ENCODE results near the gene GEMIN2.
"Not testable (repeated sequence)": the region's sequence is repeated elsewhere in the genome, so short reads cannot be mapped to it uniquely, and the experiment has no call there.

GEMIN2 gene

DNA sequence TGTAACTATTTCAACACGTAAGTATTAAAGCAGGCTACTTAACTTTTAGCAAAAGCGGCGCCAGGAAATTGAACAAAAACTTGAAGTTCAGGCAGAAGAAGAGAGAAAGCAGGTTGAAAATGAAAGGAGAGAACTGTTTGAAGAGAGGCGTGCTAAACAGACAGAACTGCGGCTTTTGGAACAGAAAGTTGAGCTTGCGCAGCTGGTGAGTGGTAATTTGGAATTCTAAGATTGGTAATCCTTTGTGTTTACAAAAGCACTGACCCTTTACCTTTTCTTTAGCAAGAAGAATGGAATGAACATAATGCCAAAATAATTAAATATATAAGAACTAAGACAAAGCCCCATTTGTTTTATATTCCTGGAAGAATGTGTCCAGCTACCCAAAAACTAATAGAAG is 64.9 kb downstream of the GEMIN2 start:
- no peak for DNase-seq

- no peak for DNase-seq
Observed at GRCh38 chr14:39180553-39180952, 66.4 kb downstream of the GEMIN2 start.

- DNase-seq: no peak
Observed at GRCh38 chr14:39181026-39181692, 67.0 kb downstream of the GEMIN2 start.

DNA sequence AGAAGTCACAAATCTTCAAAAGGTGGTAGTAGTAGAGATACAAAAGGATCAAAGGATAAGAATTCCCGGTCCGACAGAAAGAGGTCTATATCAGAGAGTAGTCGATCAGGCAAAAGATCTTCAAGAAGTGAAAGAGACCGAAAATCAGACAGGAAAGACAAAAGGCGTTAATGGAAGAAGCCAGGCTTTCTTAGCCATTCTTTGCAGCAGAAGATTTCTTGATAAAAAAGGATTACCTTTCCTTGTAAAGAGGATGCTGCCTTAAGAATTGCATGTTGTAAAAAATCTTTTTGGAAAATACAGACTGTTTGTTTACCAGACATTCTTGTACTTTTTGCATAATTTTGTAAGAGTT is 67.5 kb downstream of the GEMIN2 start:
- DNase-seq: no peak

DNA sequence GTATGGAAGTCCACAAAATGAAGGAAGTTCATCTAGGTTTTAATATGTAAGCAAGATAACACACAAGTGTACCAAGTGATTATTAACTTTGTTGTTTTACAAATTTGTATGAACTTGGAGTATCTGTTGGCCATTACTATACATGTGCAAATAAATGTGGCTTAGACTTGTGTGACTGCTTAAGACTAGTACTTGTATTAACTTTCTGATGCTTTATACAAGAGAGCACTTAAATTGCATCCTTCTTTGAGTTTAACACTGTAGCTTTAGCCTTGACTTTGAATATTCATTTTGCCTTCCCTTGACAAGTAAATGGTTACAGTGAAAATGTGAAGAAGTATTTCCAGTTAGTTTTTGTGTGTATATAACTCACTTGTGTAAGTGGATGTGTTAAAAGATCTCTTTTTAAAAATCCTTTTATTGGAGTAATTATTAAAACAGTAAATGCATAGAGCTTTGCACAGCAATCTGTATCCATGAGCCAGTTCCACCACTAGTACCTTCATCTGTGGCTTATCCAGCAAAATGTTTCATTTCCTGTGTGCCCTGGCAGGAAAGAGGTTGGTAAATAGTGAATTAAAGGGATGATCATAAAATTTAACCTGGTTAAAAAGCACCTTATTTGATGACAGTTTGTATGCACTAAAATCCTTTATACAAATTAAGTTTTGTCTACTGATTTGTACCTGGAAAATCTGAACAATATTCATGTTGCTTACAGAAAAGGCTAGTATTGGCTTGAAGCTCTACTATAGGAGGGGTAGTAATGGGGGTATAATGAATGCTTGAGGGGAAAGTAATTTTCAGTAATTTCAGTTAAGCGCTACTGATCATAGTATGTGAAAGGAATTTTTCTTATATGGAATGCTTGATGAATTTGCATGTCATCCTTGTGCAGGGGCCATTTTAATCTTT is 68.9 kb downstream of the GEMIN2 start:
- DNase-seq: no peak

DNA sequence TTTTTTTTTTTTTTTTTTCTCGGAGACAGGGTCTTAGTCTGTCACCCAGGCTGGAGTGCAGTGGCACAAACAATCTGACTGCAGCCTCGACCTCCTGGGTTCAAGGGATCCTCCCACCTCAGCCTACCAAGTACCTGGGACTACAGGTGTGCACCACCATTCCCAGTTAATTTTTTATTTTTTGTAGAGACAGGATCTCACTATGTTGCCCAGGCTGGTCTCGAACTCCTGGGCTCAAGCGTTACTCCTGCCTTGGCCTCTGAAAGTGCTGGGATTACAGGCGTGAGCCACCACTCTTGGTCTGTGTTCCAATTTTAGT is 69.5 kb downstream of the GEMIN2 start:
- DNase-seq: not testable (repeated sequence)

GRCh38 chr14:39184628-39185255 is 70.6 kb downstream of the GEMIN2 start:
- no peak for DNase-seq

GRCh38 chr14:39185256-39186049 is 71.3 kb downstream of the GEMIN2 start:
- DNase-seq: no peak

Data from CD4-positive, alpha-beta T cell treated with Interleukin-10 for 1 hour (primary cell).